Measurements from ENCODE around the gene STAT3. TPM values are rescaled to one million over a fixed set of nuclear protein-coding genes. Genes with fewer than 3 reads are reported as not detected.
A peak's percentile ranks its signal among the peaks of the same experiment; 100 is the strongest.

The STAT3 gene
- total RNA-seq, 4 donors from 2014 or later = 88.4 to 203 (median 130) TPM

DNA sequence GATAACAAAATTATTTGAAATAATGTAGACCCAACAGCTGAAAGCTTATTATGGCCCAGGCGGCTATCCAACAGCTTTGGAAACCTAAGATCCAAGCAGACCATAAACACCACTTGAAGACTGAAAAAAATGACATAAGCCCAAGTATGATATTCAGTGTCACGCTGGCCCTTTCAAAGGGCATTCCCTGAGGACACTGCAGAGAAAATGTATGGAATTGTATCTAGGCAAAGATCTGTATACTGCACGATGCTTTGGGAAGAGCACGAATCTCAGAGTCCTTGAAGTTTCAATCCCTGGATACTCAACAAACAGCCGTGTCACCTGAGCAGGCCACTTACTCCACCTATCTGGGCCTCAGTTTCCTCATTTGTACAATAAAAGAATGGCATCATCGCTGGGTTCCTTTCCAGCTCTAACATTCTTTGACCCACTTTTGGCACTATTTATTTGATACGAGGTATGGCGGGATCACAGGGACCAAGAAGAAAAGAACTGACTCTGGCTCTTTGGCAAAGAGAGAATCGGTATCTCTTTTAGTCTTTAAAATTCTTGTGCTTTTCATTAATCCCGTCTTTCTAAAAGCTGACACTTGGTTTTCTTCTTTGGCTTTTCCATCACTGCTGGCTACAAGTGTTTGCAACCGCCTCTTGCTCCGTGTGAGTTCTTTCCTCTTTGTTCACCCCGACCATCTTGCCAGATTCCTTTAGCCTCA lies 113.3 kb downstream of the STAT3 start:
- in situ Hi-C loops (cut with MboI; ENCODE audit: low sequenced_read_pairs in 4 of 4) = no loop called here
- Histone ChIP-seq H3K4me3 (peak overlapping the region; percentile 84 to 96 (median 90)), H3K27ac (peak overlapping the region; percentile 84 to 94 (median 90)), H3K36me3 (no peaks in the 10 kb centered on the region), H3K27me3 (no peaks in the 10 kb centered on the region), H3K4me1 (peaks cover 44 to 61% of the 10 kb centered on the region in 2 donors), H3K9me3 (no peaks in the 10 kb centered on the region)
- ATAC-seq (no peak), DNase-seq (no peak)
- intact Hi-C loops (cut with DNase I; ENCODE audit: low total_unique reads) = loop anchor here (5.0 kb wide), 2 partner anchors 38 to 63 kb away; no protein-coding TSS in a partner anchor
- TF ChIP-seq, protein P1, sequence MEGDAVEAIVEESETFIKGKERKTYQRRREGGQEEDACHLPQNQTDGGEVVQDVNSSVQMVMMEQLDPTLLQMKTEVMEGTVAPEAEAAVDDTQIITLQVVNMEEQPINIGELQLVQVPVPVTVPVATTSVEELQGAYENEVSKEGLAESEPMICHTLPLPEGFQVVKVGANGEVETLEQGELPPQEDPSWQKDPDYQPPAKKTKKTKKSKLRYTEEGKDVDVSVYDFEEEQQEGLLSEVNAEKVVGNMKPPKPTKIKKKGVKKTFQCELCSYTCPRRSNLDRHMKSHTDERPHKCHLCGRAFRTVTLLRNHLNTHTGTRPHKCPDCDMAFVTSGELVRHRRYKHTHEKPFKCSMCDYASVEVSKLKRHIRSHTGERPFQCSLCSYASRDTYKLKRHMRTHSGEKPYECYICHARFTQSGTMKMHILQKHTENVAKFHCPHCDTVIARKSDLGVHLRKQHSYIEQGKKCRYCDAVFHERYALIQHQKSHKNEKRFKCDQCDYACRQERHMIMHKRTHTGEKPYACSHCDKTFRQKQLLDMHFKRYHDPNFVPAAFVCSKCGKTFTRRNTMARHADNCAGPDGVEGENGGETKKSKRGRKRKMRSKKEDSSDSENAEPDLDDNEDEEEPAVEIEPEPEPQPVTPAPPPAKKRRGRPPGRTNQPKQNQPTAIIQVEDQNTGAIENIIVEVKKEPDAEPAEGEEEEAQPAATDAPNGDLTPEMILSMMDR (IDR thresholded peaks at IDR 0.05 in 4 of 5, conservative IDR thresholded peaks at IDR 0.05 in 1 of 5) = no peak
- TF ChIP-seq POLR2A (IDR thresholded peaks at IDR 0.05) = peak in 1 of 2 donors; percentile 16

DNA sequence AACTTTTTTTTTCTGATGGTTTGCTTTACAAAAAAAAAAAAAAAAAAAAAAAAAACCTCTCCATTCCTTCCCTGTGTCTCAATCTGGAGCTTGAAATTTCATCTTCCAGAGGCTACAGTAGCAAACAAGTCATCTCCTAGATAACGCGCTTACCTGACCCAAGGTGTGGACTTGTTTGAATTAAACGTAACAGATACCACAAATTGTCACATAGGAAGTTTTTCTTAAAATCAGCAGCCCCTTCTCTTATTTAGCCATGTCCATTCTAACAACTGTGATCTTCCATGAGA lies 114.0 kb downstream of the STAT3 start:
- intact Hi-C loops (cut with DNase I; ENCODE audit: low total_unique reads) = loop anchor here (5.0 kb wide), 1 partner anchor 37 kb away; no protein-coding TSS in a partner anchor
- TF ChIP-seq, protein P1 (IDR thresholded peaks at IDR 0.05 in 4 of 5, conservative IDR thresholded peaks at IDR 0.05 in 1 of 5) = no peak
- ATAC-seq (no peak), DNase-seq (no peak)
- in situ Hi-C loops (cut with MboI; ENCODE audit: low sequenced_read_pairs in 4 of 4) = no loop called here
- Histone ChIP-seq H3K4me1 (peaks cover 46 to 58% of the 10 kb centered on the region in 2 donors), H3K27ac (peak overlapping the region; percentile 84 to 94 (median 90)), H3K36me3 (no peaks in the 10 kb centered on the region), H3K4me3 (peak overlapping the region in 2 of 4 donors; percentile 89 to 92), H3K27me3 (no peaks in the 10 kb centered on the region), H3K9me3 (no peaks in the 10 kb centered on the region)

DNA sequence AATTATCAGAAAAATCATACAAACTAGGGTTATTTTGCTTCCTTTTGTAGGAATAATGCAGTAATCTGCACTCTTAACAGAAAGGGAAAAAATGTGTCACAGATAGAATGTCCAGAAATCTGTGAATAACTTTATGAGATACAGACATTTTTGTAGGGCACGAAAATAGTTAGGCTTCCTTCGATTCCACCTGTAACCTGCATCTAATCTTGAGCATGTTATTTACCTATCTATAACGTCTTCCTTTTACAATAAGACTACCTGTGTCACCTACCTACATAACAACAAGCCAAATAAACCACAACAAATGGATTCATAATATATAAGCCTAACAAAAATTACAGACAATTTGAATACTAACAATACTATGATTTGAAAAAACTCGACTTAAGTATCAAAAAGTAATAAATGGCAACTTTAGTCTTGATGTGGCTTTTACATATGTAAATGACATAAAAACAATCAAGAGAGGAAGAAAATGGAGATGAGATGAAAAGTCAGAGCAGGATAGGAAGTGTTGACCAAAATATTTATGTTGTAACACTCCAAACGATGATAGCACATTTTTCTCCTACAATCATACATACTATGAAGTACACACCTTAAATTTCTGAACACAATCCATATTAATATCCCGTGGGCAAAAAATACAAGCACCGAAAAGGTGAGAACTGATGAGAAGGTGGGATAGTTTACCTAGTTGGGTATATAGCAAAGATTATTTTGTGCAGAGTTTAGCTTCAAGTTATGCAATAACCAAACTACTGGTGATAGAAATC lies 114.6 kb downstream of the STAT3 start:
- intact Hi-C loops (cut with DNase I; ENCODE audit: low total_unique reads) = loop anchor here (5.0 kb wide), 1 partner anchor 36 kb away; no protein-coding TSS in a partner anchor
- in situ Hi-C loops (cut with MboI; ENCODE audit: low sequenced_read_pairs in 4 of 4) = no loop called here
- Histone ChIP-seq H3K4me1 (peaks cover 46 to 56% of the 10 kb centered on the region in 2 donors), H3K27ac (peak overlapping the region in 2 of 4 donors; percentile 5 to 90), H3K9me3 (no peaks in the 10 kb centered on the region), H3K4me3 (no peak overlapping the region), H3K36me3 (no peaks in the 10 kb centered on the region), H3K27me3 (no peaks in the 10 kb centered on the region)
- ATAC-seq (no peak), DNase-seq (no peak)
- TF ChIP-seq, protein P1 (IDR thresholded peaks at IDR 0.05 in 4 of 5, conservative IDR thresholded peaks at IDR 0.05 in 1 of 5) = no peak
- no peak for TF ChIP-seq POLR2A (IDR thresholded peaks at IDR 0.05)

DNA sequence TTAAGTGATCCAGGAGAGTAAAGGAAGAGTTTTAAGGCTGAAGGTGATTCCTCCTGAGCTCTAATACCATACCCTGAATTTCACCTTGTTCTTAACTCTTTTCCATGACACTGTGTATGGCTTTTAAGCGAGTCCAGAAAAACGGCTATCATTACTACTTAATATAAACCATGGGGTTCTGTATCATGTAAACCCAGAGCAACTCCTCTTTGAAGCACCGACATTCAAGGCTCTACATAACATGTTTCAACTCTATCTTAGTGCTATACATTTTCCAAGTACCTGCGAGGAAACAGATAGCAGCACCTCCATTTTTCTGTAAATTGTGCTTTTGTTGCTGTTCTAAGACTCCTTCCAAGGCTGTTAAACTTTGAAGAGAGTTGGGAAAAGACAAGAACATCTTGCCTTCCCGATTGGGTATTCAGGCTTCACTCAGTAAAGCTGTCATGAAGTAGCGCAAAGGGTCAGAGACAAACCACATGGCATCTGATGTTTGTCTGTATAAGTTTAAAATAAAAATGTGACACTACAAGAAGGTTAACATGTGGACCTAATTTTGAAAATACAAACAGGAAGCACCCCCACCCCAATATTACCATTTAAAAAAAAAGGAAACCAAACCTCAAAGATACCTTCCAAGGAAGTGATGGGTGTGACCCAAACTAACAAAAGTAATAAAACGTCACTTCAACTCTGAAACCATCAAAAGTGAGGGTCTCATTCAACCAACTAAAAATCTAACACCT lies 115.9 kb downstream of the STAT3 start:
- intact Hi-C loops (cut with DNase I; ENCODE audit: low total_unique reads) = loop anchor here (5.0 kb wide), 1 partner anchor 35 kb away; no protein-coding TSS in a partner anchor
- Histone ChIP-seq H3K27ac (peak overlapping the region; percentile 27 to 90 (median 40)), H3K27me3 (no peaks in the 10 kb centered on the region), H3K9me3 (no peaks in the 10 kb centered on the region), H3K4me3 (no peak overlapping the region), H3K36me3 (no peaks in the 10 kb centered on the region), H3K4me1 (peaks cover 46 to 64% of the 10 kb centered on the region in 2 donors)
- TF ChIP-seq POLR2A (IDR thresholded peaks at IDR 0.05) = no peak
- TF ChIP-seq, protein P1 (IDR thresholded peaks at IDR 0.05 in 4 of 5, conservative IDR thresholded peaks at IDR 0.05 in 1 of 5) = no peak
- no peak for ATAC-seq
- in situ Hi-C loops (cut with MboI; ENCODE audit: low sequenced_read_pairs in 4 of 4) = no loop called here
- no peak for DNase-seq
